NCI-H526 (cell line): ENCODE results near the gene RHEX.

ENCODE experiments used
- DNase-seq, 2 experiments: peaks; one replicate each; lab custom pipeline; 2025; lab: John Stamatoyannopoulos, UW

RHEX gene

DNA sequence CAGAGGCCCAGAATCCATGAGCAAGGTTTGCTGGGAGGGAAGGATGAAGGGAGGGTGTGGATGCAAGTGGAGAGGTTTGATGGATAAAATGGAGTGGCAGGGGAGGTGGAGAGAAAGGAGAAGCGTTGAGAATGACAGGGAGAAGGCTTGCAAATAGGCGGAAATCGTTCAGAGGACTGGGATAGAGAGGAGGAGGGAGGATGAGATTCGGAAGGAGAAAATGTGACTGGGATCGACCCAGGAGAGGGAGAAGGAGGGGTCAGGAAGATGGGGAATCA lies 63.8 kb downstream of the RHEX start:
- DNase-seq: no peak

DNA sequence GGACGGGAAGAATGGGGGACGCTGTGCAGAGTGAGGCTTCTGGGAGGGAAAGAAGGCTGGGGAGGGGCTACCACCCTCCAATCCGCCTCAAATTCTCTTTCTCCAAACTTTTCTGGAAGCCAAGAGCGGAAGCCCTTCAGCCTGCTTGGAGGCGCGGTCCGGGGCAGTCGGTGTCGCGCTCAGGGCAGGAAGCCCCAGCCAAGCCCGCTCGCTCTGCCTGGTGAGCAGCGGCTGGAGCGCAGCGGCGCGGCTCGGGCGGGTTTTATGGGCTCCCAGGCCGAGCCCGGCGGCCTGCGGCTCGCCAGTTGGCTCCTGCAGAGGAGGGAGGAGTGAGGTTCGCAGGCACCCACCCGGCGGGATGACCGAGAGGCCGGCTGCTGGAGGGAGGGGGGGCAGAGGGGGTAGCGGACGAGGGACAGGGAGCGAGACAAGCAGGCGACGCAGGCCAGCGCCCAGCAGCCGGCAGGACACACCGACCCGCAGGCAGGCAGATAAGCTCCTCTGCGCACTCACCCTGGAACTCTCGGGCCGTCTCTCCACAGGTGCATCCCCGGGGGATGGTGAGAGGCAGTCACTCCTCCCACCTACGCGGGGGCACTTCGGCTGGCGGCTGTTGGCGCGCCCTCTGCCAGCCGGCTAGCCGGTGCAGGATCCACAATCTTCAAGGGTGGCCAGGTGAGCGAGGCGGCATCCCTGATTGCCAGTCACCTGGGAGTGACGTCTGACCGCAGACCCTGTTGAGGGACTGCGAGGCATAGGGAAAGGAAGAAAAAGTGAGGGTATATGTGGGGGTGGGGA lies 64.4 kb downstream of the RHEX start, which contains the start of gene AVPR1B:
AVPR1B (minus strand) TSS at position 238 of the 798 bp plus-strand sequence. CDS start 498 bp downstream, outside the sequence.
- peak; percentile 51 to 85 for DNase-seq

DNA sequence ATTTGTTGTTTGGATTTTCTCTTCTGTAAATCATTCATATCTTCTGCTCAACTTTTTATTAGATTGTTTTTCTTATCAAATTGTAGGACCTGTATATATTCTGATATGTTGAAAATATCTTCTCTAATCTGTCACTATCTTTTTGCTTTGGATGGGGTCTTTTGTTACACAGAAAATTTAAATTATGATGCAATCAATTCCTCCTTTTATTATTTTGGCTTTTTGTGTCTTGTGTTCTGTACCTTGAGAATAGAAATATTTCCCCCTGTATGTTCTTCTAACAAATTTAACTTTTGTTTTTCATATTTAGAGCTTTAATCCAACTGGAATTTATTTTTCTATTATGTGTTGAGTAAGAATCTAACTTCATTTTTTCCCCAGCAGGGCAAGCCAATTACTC lies 67.4 kb downstream of the RHEX start:
- no peak for DNase-seq

DNA sequence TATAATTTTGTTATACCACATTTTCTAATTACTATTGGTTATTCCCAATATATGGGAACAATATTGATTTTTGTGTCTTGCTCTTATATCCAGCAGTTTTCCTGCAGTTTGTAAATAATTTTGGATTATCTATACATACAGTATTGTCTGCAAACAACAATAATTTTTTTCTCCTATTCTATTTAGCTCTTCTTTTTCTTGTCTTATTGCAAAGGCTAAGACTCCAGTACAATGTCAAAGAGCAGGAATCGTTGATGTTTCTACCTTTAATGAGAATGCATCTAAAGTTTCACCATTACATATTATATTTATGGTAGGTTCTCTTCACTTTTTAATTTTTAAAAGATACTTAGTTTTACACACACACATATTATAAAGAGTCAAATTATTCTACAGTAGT lies 68.3 kb downstream of the RHEX start:
- no peak for DNase-seq

DNA sequence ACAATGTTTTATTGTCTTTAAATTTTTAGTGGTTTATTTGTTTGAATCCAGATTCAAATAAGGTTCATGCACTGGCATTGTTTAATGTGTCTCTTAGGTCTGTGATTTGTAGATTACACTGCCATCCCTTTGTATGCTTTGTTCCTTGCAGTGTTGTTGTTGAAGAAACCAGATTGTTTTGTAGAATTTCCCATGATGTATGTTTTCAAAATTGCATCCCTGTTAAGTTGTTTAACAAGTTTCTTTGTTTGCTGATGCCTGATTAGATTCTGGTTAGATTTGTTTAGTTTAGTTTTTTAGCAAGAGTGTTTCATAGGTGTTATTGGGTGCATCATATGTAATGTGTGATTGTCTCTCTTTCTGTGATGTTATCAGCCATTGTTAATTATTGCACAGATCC lies 69.7 kb downstream of the RHEX start:
- no peak for DNase-seq

DNA sequence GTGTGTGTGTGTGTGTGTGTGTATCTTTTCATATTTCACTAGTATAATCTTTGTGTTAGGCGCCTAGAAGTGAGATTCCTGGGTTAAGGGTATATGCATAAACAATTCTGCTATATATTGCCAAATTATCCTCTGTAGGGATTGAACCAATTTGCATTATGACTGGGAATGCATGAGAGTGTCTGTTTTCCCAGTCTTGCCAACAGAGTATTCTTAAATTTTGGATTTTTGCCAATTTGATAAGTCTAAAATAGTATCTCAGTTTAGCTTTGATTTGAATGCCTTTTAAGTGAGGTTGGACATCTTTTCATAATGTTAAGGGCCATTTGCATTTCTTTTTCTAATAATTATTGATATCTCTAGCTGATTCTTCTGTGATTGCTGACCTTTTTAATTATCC lies 72.4 kb downstream of the RHEX start:
- no peak for DNase-seq

DNA sequence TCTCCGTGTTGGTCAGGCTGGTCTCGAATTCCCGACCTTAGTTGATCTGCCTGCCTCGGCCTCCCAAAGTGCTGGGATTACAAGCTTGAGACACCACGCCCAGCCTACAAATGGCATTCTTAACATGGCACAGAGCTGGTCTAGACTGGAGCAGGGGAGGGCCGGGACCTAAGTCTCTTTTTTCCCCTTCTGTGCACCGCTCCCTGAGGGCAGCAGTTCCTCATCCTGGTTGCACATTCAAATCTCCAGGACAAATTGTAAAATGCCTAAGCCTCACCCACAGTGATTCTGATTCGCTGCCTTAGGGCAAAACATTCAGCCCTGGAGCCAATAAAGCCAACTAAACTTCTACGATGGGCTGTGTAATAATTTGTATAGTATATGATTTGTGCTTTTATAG lies 74.4 kb downstream of the RHEX start:
- no peak for DNase-seq

DNA sequence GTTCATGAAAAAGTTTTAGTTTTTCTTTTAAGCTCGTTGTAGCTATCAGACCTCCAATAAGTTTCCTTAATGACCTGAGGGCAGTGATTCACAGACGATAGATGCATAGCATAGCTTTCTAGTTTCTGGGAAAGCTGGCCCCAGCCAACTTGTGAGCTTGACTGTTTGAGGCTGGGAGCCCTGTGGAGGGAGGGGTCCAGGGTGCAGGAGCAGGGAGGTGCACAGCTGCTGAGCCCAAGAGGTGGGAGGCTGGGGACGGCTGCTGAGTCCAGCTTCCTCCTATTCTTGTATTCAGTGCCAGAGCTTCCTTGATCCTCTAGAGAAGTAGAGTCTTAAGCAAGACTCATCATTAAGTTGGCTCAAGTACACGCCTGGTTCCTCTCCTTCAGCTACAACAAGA lies 75.2 kb downstream of the RHEX start:
- no peak for DNase-seq

DNA sequence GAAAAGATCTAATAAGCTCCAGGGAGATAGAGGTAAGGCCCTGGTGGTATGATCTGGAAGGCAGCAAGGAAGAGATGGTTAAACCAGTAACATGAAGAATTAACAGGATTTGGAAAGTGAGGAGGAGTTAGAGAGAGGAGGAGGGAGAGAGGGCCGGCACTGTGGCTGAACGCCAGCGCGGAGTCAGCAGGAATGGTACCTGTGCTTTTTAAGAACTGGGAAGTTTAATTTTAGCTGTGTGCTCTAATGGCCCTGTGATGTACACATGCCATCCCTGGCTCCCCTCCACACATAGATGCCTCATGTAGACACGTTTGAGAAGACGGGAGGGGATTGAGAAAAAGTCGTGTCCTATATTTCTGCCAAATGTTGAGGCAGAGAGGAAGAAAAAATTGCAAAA lies 78.1 kb downstream of the RHEX start:
- DNase-seq: no peak

DNA sequence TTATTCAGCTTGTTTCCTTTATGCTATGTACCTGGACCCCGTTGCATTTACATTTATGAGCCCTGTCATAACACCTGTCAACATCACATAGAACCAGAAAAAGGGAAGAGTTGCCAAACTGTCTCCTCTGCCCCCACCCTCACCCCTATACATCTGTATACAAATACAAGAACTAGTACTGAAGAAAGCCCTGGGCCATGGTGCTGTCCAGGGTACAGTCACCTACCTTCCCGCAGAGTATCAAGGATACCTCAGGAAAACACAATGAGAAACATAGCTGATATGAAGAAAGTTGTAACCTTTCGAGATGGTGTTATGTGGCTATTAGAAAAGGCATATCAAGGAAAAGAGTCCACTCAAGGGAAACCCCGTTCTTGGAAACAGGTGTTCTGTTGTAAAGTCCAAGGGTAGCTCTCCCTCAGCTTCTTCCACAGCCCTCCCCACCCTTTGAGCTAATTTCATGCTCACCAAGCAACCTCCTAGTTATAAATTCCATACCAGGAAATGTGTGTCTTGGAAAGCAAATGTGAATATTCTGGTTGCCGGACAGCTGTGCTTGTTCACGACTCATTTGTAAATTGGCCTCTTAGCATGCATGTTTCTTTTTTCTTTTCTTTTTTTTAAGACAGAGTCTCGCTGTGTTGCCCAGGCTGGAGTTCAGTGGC lies 80.9 kb downstream of the RHEX start:
- no peak for DNase-seq

DNA sequence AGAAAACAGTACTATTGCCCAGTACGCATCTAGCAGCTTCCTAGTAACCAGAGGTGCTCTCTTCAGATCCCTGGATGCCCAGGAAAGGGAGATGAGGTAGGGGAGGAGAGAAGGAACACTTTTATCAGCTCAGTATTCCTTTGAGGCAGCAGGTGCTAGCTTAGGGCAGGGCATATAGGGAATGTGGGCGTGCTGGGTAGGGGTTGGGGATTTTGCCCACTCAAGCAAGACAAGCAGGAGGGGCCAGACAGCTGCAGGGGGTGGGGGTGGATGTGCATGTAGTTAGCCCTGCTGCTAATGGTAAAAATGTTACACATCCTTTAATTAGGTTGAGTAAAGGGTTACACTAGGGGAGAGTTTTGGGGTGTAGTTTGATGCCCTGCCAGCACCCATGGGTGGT lies 82.3 kb downstream of the RHEX start:
- DNase-seq: peak in 1 of 2 experiments; percentile 10

DNA sequence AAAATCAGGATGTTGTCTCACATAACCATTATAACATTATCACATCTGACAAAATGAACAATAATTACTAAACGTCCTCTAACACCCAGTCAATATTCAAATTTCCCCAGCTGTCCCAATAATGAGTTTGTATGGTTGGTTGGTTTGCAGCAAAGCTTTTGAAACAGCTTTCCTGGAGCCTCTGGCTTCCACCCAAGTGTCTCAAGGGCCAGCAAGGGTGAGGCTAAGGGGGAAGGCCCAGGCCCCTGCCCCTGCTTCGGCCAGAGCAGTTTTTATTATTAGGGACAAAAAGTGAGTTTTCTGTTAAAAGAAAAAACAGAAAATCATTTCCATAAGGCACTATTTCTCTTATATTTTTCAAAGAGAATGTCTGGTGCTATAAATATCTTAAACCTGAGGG lies 83.3 kb downstream of the RHEX start:
- DNase-seq: peak in 1 of 2 experiments; percentile 9

DNA sequence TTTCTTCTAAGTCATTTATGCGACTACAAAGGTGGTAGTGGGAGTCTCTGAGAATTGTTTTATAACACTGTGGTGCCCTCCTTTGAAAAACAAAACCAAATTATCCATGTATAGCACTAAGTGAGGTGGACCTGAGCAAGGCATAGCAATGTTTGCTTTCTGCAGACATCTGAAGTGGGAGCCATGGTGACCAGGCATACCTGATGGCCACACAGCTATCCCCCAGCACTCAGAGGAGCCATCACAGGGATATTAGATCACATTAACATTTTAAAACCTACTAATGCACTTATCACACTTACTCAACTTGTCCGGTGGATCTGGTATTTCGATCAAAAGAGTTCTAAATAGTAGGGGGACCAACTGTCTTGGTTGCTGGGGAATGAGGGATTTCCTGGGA lies 89.0 kb downstream of the RHEX start:
- no peak for DNase-seq

DNA sequence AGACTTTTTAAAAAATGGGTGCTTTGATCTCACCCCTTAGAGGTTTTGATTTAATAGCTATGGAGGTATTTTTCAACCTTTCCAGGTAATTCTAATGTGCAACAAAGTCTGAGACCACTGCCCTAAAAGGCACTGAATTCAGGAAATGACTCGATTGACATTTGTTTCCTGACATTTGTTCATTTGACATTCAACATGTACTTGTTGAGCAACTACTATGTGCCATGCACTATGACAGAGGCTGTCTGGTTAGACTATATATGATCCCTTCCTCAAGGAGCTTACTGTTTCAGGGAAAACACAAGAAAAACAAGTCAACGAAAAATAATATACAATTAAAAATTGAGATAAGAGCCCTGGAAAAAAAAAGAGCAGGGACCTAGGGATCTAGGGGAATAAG lies 89.8 kb downstream of the RHEX start:
- no peak for DNase-seq

DNA sequence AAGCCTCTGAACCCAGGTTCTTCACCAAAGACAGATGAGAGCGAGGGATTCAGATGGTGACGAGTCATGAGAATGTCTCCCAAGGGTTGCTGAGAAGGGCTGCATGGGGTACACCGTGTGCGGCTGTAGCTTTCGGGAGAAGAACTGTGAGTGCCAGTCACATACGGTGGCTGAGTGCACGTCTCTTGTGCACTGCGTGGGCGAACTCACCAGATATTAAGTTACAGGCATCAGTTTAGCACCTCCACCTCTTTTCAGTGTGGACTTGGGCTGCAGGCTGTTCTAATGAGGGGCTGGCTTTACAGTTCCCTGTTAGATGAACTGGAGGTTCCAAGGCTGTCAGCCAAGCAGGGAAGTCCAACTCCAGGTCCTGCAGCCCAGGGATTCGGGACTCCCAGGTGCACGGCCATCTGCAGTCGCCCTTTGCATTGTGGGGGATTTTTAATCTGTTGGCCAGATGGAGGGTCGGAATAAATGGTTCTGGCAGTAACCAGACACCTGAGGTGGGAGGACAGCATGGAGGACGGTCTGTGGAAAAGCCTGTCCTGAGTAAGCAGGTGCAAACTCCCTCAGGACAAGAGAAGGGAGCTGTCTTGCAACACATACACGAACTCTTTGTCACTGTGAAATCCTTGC lies 90.7 kb downstream of the RHEX start:
- no peak for DNase-seq

DNA sequence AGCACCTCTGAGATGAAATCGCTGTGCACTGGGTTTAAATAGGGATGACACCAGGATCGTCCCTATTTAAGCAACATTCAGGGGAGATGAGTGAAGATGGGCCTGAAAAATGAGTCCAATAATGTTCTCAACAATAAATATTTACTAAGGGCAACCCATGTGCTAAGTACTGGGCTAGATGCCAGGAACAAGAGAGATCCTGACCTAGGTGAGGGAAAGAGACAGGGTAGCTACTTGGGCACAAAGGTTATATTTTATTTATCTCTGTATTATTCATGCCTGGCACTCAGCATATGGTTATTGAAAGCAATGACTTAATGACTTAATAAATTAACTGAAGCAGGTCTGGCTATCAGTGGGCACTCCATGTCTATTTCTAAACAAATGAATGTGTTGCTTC lies 91.6 kb downstream of the RHEX start:
- DNase-seq: no peak

DNA sequence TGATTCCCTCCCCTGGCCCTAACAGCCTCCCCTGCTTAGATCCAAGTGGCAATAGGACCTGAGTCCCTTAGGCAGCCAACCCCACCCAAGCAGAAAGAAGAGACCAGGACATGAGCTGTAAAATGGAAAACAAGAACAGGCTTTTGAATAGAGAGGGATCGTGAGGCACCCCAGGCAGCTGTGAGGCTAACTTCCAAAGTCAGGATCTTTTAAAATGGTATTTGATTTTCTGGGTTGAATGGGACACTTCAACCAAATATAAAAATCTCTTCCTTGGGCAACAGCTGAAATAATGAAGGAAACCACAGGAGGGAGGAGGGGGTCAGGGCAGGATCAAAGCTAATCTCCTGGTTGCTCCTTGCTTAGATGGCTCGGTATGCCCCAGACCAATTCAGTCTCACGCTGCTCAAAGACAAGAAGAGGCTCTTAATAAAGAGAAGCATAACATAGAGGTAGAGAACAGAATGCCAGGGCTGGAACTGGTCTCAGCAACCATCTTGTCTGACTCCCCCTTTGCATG lies 92.9 kb downstream of the RHEX start:
- no peak for DNase-seq
